ENCODE results near the gene SHC3.

DNA sequence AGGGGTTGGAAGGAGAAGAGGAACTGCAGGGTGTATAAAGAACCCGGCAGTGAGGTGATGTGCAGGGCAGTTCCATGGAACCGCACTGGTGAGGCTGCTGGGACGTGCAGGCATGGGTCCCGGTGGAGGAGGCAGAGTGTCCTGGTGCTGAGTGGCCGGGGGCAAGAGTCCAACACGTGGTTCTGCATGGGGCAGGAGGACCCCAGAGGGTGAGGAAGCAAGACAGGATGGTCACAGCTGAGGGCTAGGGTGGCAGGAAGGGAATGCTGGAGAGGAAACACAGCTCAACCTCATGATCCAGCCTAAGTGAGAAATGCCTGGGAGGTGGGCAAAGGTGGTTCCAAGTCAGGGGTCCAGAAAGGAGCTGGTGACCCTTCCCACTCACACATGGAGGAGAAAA, 100.2 kb downstream of the SHC3 start:
- TF ChIP-seq EZH2 (IDR thresholded peaks at IDR 0.05; ENCODE audit: insufficient read depth, poor library complexity, severe bottlenecking) (no peak), EZH2phosphoT487 (IDR thresholded peaks at IDR 0.05; ENCODE audit: insufficient read depth, low read depth) (no peak)
